SK-N-SH (cell line): Measurements from ENCODE around the gene INSRR. TPM values are rescaled to one million over a fixed set of nuclear protein-coding genes. Genes with fewer than 3 reads are reported as not detected.

ENCODE experiments used
- CTCF ChIA-PET: fragments of 300-600, 350-600 bp; formaldehyde crosslinking; extraction: SDS; loops from one replicate; lab custom pipeline; 2021; lab: Yijun Ruan, JAX
- POLR2A ChIA-PET: fragments of 350-600 bp; sonication (Branson Sonifier 250); formaldehyde crosslinking; extraction: SDS; loops from one replicate; lab custom pipeline; 2020; ENCODE audit warnings: antibody characterized with exemption, inconsistent platforms; lab: Yijun Ruan, JAX
- DNase-seq: peaks from one replicate; pipeline ENCODE4 v3.0.0; 2012
- H2AFZ ChIP-seq: fragments of 200-600 bp; sonication (generic); 2 replicates; pipeline ENCODE4 v1.8.1; 2016; ENCODE audit warnings: antibody characterized with exemption, mild to moderate bottlenecking, low read depth
- H3F3A ChIP-seq: fragments of 200-600 bp; sonication (generic); replicated peaks from 2 replicates; pipeline ENCODE3; 2016; ENCODE audit warnings: antibody characterized with exemption, mild to moderate bottlenecking; ENCODE audit not compliant: insufficient read depth
- H3K27ac ChIP-seq, 2 experiments: fragments of 200-500 bp in 1 of 2; fragments of 200-600 bp in 1 of 2; sonication (Bioruptor generic) in 1 of 2; sonication (generic), shearing (Covaris generic) in 1 of 2; 2 replicates each; pipeline versions ENCODE4 v1.5.1 to v1.6.1; 2014 to 2016; ENCODE audit warnings: low read depth in 2 of 2, inconsistent platforms in 1 of 2, low read length in 1 of 2, mild to moderate bottlenecking in 1 of 2, mixed read lengths in 1 of 2
- H3K27me3 ChIP-seq: fragments of 200-600 bp; sonication (generic), shearing (Covaris generic); 2 replicates; pipeline ENCODE4 v1.6.1; 2016; ENCODE audit warnings: mixed run types; ENCODE audit not compliant: insufficient read depth
- H3K36me3 ChIP-seq, 2 experiments: fragments of 200-500 bp in 1 of 2; fragments of 200-600 bp in 1 of 2; sonication (Bioruptor generic) in 1 of 2; sonication (generic) in 1 of 2; replicated peaks in 1 of 2; 2 replicates each; pipeline versions ENCODE3 to v1.5.1; 2014 to 2016; ENCODE audit warnings: low read length in 1 of 2, mild to moderate bottlenecking in 1 of 2; ENCODE audit not compliant: insufficient read depth in 2 of 2, control insufficient read depth in 1 of 2
- H3K4me1 ChIP-seq, 2 experiments: fragments of 200-500 bp in 1 of 2; fragments of 200-600 bp in 1 of 2; sonication (Bioruptor generic) in 1 of 2; sonication (generic), shearing (Covaris generic) in 1 of 2; 2 replicates each; pipeline versions ENCODE4 v1.5.1 to v1.6.1; 2014 to 2016; ENCODE audit warnings: low read depth in 1 of 2, low read length in 1 of 2, mixed run types in 1 of 2; ENCODE audit not compliant: insufficient read depth in 2 of 2, control insufficient read depth in 1 of 2
- H3K4me2 ChIP-seq: fragments of 200-600 bp; sonication (generic), shearing (Covaris generic); 2 replicates; pipeline ENCODE4 v1.6.1; 2017; ENCODE audit warnings: mixed run types
- H3K4me3 ChIP-seq, 2 experiments: fragments of 200-500 bp in 1 of 2; fragments of 200-600 bp in 1 of 2; sonication (Bioruptor generic) in 1 of 2; sonication (generic), shearing (Covaris generic) in 1 of 2; 2 replicates each; pipeline versions ENCODE4 v1.5.1 to v1.8.1; 2014 to 2016; ENCODE audit warnings: low read depth in 2 of 2, inconsistent platforms in 1 of 2, low read length in 1 of 2, mild to moderate bottlenecking in 1 of 2, mixed read lengths in 1 of 2, moderate library complexity in 1 of 2
- H3K79me2 ChIP-seq: fragments of 200-600 bp; sonication (generic); 2 replicates; pipeline ENCODE4 v1.8.1; 2017; ENCODE audit warnings: mild to moderate bottlenecking; ENCODE audit not compliant: insufficient read depth
- H3K9ac ChIP-seq: fragments of 200-600 bp; sonication (generic); 2 replicates; pipeline ENCODE4 v1.6.1; 2017; ENCODE audit warnings: mixed run types
- H3K9me2 ChIP-seq: fragments of 200-600 bp; sonication (generic); 2 replicates; pipeline ENCODE4 v1.6.1; 2017; ENCODE audit warnings: mixed run types
- H3K9me3 ChIP-seq: fragments of 200-600 bp; sonication (generic); 2 replicates; pipeline ENCODE4 v1.6.1; 2017; ENCODE audit warnings: mixed run types, mild to moderate bottlenecking, moderate library complexity
- H4K20me1 ChIP-seq: fragments of 200-600 bp; sonication (generic); 2 replicates; pipeline ENCODE4 v1.6.1; 2017; ENCODE audit warnings: mild to moderate bottlenecking, mixed run types; ENCODE audit not compliant: insufficient read depth
- ELF1 ChIP-seq: IDR thresholded peaks from 2 replicates; pipeline ENCODE4 v1.4.0; 2012
- EP300 ChIP-seq, 2 experiments: IDR thresholded peaks; 2 replicates each; pipeline versions ENCODE4 v1.4.0 to v1.6.1; 2012; ENCODE audit warnings: borderline replicate concordance in 1 of 2, low read depth in 1 of 2, low read length in 1 of 2
- EZH2phosphoT487 ChIP-seq: fragments of 200-600 bp; sonication (generic); IDR thresholded peaks from 2 replicates; pipeline ENCODE4 v1.6.1; 2017; ENCODE audit warnings: low read depth, mixed run types, mild to moderate bottlenecking, antibody characterized with exemption, moderate library complexity, borderline replicate concordance
- FOSL2 ChIP-seq: IDR thresholded peaks from 2 replicates; pipeline ENCODE4 v1.4.0; 2012; ENCODE audit warnings: low read depth, mild to moderate bottlenecking, moderate library complexity, borderline replicate concordance
- FOXJ3 ChIP-seq: sonication (generic); formaldehyde crosslinking; IDR thresholded peaks from 2 replicates; pipeline ENCODE4 v1.5.1; 2020; ENCODE audit warnings: mild to moderate bottlenecking, missing genetic modification reagents
- GATA2 ChIP-seq: sonication (generic); formaldehyde crosslinking; IDR thresholded peaks from 2 replicates; pipeline ENCODE4 v1.5.0; 2020; ENCODE audit warnings: mild to moderate bottlenecking, missing genetic modification reagents
- JUND ChIP-seq: IDR thresholded peaks from 2 replicates; pipeline ENCODE4 v1.4.0; 2012
- MAX ChIP-seq: IDR thresholded peaks from 2 replicates; pipeline ENCODE4 v1.4.0; 2012; ENCODE audit warnings: low read depth
- MEF2A ChIP-seq: IDR thresholded peaks from 2 replicates; pipeline ENCODE4 v1.4.0; 2012; ENCODE audit warnings: low read depth, borderline replicate concordance
- PBX3 ChIP-seq: IDR thresholded peaks from 2 replicates; pipeline ENCODE4; 2012
- POLR2AphosphoS5 ChIP-seq: IDR thresholded peaks from 2 replicates; pipeline ENCODE4 v1.6.1; 2012; ENCODE audit warnings: low read depth, low read length
- RAD21 ChIP-seq: IDR thresholded peaks from 2 replicates; pipeline ENCODE4 v1.6.1; 2012; ENCODE audit warnings: mild to moderate bottlenecking, low read length
- RCOR1 ChIP-seq: fragments of 150-350 bp; IDR thresholded peaks from 2 replicates; pipeline ENCODE4 v1.6.1; 2017; ENCODE audit warnings: antibody characterized with exemption, low read length
- REST ChIP-seq: IDR thresholded peaks from 2 replicates; pipeline ENCODE4 v1.6.1; 2012; ENCODE audit warnings: mild to moderate bottlenecking, low read depth, low read length, moderate library complexity
- RXRA ChIP-seq: IDR thresholded peaks from 2 replicates; pipeline ENCODE4 v1.4.0; 2012; ENCODE audit warnings: low read depth, mild to moderate bottlenecking, borderline replicate concordance
- SIN3A ChIP-seq: IDR thresholded peaks from 2 replicates; pipeline ENCODE4 v1.6.1; 2012; ENCODE audit warnings: low read depth, mild to moderate bottlenecking, low read length, moderate library complexity, borderline replicate concordance
- SMC3 ChIP-seq: IDR thresholded peaks from 2 replicates; pipeline ENCODE4 v1.6.1; 2012; ENCODE audit warnings: low read depth, low read length, improper control_type of control experiment
- TAF1 ChIP-seq: IDR thresholded peaks from 2 replicates; pipeline ENCODE4 v1.6.1; 2012; ENCODE audit warnings: low read depth, mild to moderate bottlenecking, low read length, moderate library complexity, borderline replicate concordance
- USF1 ChIP-seq: IDR thresholded peaks from 2 replicates; pipeline ENCODE4 v1.4.0; 2012; ENCODE audit warnings: low read depth, borderline replicate concordance
- USF2 ChIP-seq: fragments of 150-350 bp; IDR thresholded peaks from 2 replicates; pipeline ENCODE4 v1.6.1; 2017; ENCODE audit warnings: antibody characterized with exemption, low read length, low read depth, borderline replicate concordance
- WGBS: methylation state at CpG from one replicate; pipeline ENCODE4 v1.1.6; 2017; ENCODE audit warnings: low lambda C conversion rate; 5-methylcytosine and 5-hydroxymethylcytosine counted together
- polyA plus RNA-seq, 3 experiments: library from polyadenylated mRNA; depleted of rRNA; stranded (reverse); fragments of >200 nt; gene quantifications; 2 replicates each; pipeline ENCODE4 v1.2.3, GENCODE V29; 2012

The INSRR gene
- polyA plus RNA-seq, 1 of the 3 experiments (the other 2 are of a cell fraction) = 0.20 TPM

- H3K27ac ChIP-seq = no peak overlapping the region
- TF ChIP-seq USF2 = no peak
- no peak for TF ChIP-seq RAD21
- no peak for TF ChIP-seq SMC3
- no peak for TF ChIP-seq POLR2AphosphoS5
- no peak for TF ChIP-seq MAX
- no peak for TF ChIP-seq USF1
- no peak for TF ChIP-seq EP300 (IDR thresholded peaks at IDR 0.05; ENCODE audit: borderline replicate concordance in 1 of 2, low read depth in 1 of 2, low read length in 1 of 2)
- TF ChIP-seq TAF1 = no peak
- TF ChIP-seq MEF2A = no peak
- no peak for TF ChIP-seq RXRA
- no peak for TF ChIP-seq EZH2phosphoT487
- no peak for TF ChIP-seq FOSL2
- TF ChIP-seq RCOR1 = no peak
- TF ChIP-seq PBX3 = no peak
- TF ChIP-seq ELF1 = no peak
- no peak for TF ChIP-seq FOXJ3 (CRISPR knock-in tag)
- TF ChIP-seq REST = no peak
- TF ChIP-seq JUND = no peak
- no peak for TF ChIP-seq SIN3A
- no peak for TF ChIP-seq GATA2 (CRISPR knock-in tag)
- no peaks in the 10 kb centered on the region for H3K27me3 ChIP-seq
- no peaks in the 10 kb centered on the region for H3K36me3 ChIP-seq
- POLR2A ChIA-PET = interaction anchor here (1.1 to 1.3 kb wide), 2 partner anchors 13 to 65 kb away, joined by 3 read pairs; no protein-coding TSS in a partner anchor
- no peak overlapping the region for H3K4me2 ChIP-seq
- no peaks in the 10 kb centered on the region for H3K9me2 ChIP-seq
- no peaks in the 10 kb centered on the region for H4K20me1 ChIP-seq
- 90% methylated on average over 16 of the region's 36 CpGs for whole genome bisulfite sequencing
- H3K4me3 ChIP-seq = no peak overlapping the region
- H3F3A ChIP-seq = no peaks in the 10 kb centered on the region
- H2AFZ ChIP-seq = no peak overlapping the region
- DNase-seq = no peak
- H3K9ac ChIP-seq = no peak overlapping the region
- CTCF ChIA-PET = interaction anchor here (0.8 to 18.0 kb wide), 7 partner anchors 8 to 142 kb away, joined by 3 to 566 read pairs (median 7); partner anchors contain the start of gene NTRK1
- no peaks in the 10 kb centered on the region for H3K79me2 ChIP-seq
- H3K9me3 ChIP-seq = no peaks in the 10 kb centered on the region
- peaks cover 0 to 27% of the 10 kb centered on the region in 2 experiments; a peak in 3 of 4 replicates for H3K4me1 ChIP-seq
Measured at GRCh38 chr1:156848461-156849150, 10.3 kb downstream of the INSRR start.
